ENCODE results near the gene SMOC2. TPM values are rescaled to one million over a fixed set of nuclear protein-coding genes. Genes with fewer than 3 reads are reported as not detected.

Gene SMOC2
- total and polyA plus RNA-seq, 2 experiments from 2014 or later, result 51.0 to 88.7 TPM

DNA sequence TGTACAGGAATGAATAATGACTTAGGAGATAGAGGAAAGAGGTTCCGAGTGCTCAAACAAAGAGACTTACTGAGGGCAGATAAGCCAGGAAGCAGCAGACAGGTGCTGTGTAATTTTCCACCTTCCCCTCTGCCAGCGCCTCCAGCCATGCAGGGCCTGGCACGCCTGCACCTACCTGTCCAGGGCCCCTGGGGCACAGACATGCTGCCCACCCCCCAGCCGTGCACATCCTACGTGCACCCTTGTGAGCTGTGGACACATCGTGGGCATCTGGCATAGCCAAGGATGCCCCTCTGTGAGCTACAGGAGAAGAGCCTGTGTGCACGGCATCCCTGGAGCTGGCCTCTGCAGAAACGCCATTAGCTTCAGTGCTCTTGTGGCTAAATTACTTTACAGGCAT, 7.1 kb upstream of the SMOC2 start:
- DNase-seq (ENCODE audit: low spot score), result no peak
- no peaks in the 10 kb centered on the region for H3K79me2 ChIP-seq

DNA sequence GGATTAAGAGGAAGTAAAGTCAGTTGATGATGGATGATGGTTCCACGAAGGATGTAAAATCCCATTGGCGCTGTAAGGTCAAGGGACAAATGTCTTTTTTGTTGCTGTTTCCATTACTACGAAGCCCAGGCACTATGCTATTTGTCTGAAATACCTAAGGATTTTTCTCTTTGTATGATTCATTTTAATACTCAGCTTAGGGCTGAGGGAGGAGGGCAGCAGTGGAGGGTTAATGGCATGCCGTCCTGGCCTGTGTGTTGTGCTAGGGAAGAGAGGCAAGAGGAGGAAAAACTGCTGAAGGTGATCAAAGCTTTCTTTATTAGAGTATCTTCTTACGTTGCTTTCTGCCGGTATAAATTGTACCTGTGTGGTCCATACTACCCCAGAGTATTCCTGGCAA, 6.5 kb upstream of the SMOC2 start:
- Histone ChIP-seq H4K20me1 (ENCODE audit: insufficient read depth, poor library complexity, severe bottlenecking) (no peaks in the 10 kb centered on the region), H2AFZ (no peak overlapping the region), H3K4me2 (no peak overlapping the region), H3K4me1 (ENCODE audit: insufficient read depth) (peaks cover 6% of the 10 kb centered on the region), H3K79me2 (no peaks in the 10 kb centered on the region), H3K9me2 (replicated peaks; ENCODE audit: insufficient read depth) (no peaks in the 10 kb centered on the region), H3K27me3 (peaks cover 31% of the 10 kb centered on the region), H3K36me3 (replicated peaks; ENCODE audit: insufficient read depth, low read depth) (no peaks in the 10 kb centered on the region), H3K4me3 (no peak overlapping the region), H3K9me3 (ENCODE audit: low read depth) (no peaks in the 10 kb centered on the region), H3K27ac (no peak overlapping the region)
- DNase-seq (ENCODE audit: low spot score), result no peak
- TF ChIP-seq, protein P1, sequence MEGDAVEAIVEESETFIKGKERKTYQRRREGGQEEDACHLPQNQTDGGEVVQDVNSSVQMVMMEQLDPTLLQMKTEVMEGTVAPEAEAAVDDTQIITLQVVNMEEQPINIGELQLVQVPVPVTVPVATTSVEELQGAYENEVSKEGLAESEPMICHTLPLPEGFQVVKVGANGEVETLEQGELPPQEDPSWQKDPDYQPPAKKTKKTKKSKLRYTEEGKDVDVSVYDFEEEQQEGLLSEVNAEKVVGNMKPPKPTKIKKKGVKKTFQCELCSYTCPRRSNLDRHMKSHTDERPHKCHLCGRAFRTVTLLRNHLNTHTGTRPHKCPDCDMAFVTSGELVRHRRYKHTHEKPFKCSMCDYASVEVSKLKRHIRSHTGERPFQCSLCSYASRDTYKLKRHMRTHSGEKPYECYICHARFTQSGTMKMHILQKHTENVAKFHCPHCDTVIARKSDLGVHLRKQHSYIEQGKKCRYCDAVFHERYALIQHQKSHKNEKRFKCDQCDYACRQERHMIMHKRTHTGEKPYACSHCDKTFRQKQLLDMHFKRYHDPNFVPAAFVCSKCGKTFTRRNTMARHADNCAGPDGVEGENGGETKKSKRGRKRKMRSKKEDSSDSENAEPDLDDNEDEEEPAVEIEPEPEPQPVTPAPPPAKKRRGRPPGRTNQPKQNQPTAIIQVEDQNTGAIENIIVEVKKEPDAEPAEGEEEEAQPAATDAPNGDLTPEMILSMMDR (IDR thresholded peaks at IDR 0.05; ENCODE audit: poor library complexity), result no peak
- TF ChIP-seq EZH2phosphoT487 (IDR thresholded peaks at IDR 0.05; ENCODE audit: low read depth, severe bottlenecking, unreplicated experiment) (no peak), EZH2 (IDR thresholded peaks at IDR 0.05; ENCODE audit: borderline replicate concordance) (no peak)
- 69% methylated on average over 6 of the region's 6 CpGs for WGBS (ENCODE audit: low lambda C conversion rate, missing lambda C conversion rate)

More for the DNA sequence above, 7.1 kb upstream of the SMOC2 start:
- Histone ChIP-seq H3K4me3 (no peak overlapping the region), H3K36me3 (replicated peaks; ENCODE audit: insufficient read depth, low read depth) (no peaks in the 10 kb centered on the region), H3K4me2 (no peak overlapping the region), H3K27me3 (peaks cover 25% of the 10 kb centered on the region), H3K9me2 (replicated peaks; ENCODE audit: insufficient read depth) (no peaks in the 10 kb centered on the region), H3K4me1 (ENCODE audit: insufficient read depth) (peaks cover 6% of the 10 kb centered on the region), H4K20me1 (ENCODE audit: insufficient read depth, poor library complexity, severe bottlenecking) (no peaks in the 10 kb centered on the region), H3K27ac (no peak overlapping the region), H2AFZ (no peak overlapping the region), H3K9me3 (ENCODE audit: low read depth) (no peaks in the 10 kb centered on the region)
- 86% methylated on average over 8 of the region's 8 CpGs for WGBS (ENCODE audit: low lambda C conversion rate, missing lambda C conversion rate)
- TF ChIP-seq EZH2 (IDR thresholded peaks at IDR 0.05; ENCODE audit: borderline replicate concordance) (no peak), EZH2phosphoT487 (IDR thresholded peaks at IDR 0.05; ENCODE audit: low read depth, severe bottlenecking, unreplicated experiment) (no peak)
- TF ChIP-seq, protein P1 (IDR thresholded peaks at IDR 0.05; ENCODE audit: poor library complexity), result no peak

DNA sequence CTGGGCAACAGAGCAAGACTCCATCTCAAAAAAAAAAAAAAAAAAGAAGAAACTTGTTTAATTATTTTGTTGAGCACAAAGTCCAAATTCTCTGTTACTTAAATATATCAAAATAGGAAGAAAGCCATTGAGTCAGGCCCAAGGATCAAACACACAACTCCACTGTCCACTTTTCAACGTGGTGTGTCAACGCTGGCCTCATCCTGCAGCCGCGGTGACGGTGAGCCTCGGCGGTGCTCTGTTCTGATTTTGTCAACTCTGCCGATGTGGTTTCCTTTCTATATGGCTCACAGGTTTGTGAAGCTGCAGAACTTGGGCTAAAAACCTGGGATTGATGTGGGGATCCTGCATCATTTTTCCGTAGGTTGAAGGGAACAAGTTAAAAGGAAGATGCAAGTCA, 3.2 kb upstream of the SMOC2 start:
- no peak overlapping the region for H3K4me2 ChIP-seq
- 90% methylated on average over 9 of the region's 9 CpGs for WGBS (ENCODE audit: low lambda C conversion rate, missing lambda C conversion rate)
- TF ChIP-seq EZH2 (IDR thresholded peaks at IDR 0.05; ENCODE audit: borderline replicate concordance), result no peak
- TF ChIP-seq, protein P1 (IDR thresholded peaks at IDR 0.05; ENCODE audit: poor library complexity), result no peak
- no peak for TF ChIP-seq EZH2phosphoT487 (IDR thresholded peaks at IDR 0.05; ENCODE audit: low read depth, severe bottlenecking, unreplicated experiment)
- H3K9me3 ChIP-seq (ENCODE audit: low read depth), result no peaks in the 10 kb centered on the region
- H3K4me3 ChIP-seq, result no peak overlapping the region
- peaks cover 22% of the 10 kb centered on the region for H3K4me1 ChIP-seq (ENCODE audit: insufficient read depth)
- H2AFZ ChIP-seq, result no peak overlapping the region
- H3K27me3 ChIP-seq, result peaks cover 54% of the 10 kb centered on the region
- H3K27ac ChIP-seq, result no peak overlapping the region
- no peaks in the 10 kb centered on the region for H3K79me2 ChIP-seq
- H3K36me3 ChIP-seq (replicated peaks; ENCODE audit: insufficient read depth, low read depth), result no peaks in the 10 kb centered on the region
- no peaks in the 10 kb centered on the region for H3K9me2 ChIP-seq (replicated peaks; ENCODE audit: insufficient read depth)
- no peak for DNase-seq (ENCODE audit: low spot score)
- H4K20me1 ChIP-seq (ENCODE audit: insufficient read depth, poor library complexity, severe bottlenecking), result no peaks in the 10 kb centered on the region
